AG10803 (cell line): Measurements from ENCODE around the gene EPHB1.

Experiments
- DNase-seq: peaks from one replicate; pipeline ENCODE4 v3.0.0; 2010; ENCODE audit warnings: low read depth
- H3K4me3 ChIP-seq: 2 replicates; pipeline ENCODE4 v1.5.1; 2011; ENCODE audit warnings: mild to moderate bottlenecking, low read length, control low read depth
- CTCF ChIP-seq: conservative IDR thresholded peaks from 2 replicates; pipeline ENCODE4 v1.5.1; 2011; ENCODE audit warnings: mild to moderate bottlenecking, low read length, control low read depth, inconsistent platforms

The EPHB1 gene

DNA sequence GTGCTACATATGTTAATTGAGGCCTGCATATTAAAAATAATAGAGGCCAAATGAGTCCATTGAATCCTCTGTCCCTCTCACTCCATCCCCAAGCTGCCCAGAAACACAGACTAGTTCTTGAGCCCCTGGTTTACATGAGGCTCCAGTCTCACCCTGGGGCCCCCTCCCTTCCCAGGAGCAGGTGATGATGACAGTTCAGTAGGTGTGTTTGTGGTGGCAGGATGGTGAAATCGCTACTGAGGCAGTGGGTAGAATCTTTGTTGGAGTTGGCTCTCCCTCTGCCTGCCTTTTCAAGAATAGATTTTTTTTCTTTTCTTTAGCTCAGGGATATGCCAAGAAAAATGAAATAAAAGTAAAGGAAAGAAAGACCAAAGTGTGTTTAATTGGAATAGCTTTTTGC, 288.7 kb downstream of the EPHB1 start:
- TF ChIP-seq CTCF = no peak
- no peak for DNase-seq
- no peak overlapping the region for H3K4me3 ChIP-seq

- no peak overlapping the region for H3K4me3 ChIP-seq
- peak; percentile 43 for DNase-seq
- no peak for TF ChIP-seq CTCF
These were observed 289.3 kb downstream of the EPHB1 start for GRCh38 chr3:135084405-135084804.

- no peak overlapping the region for H3K4me3 ChIP-seq
- no peak for DNase-seq
- no peak for TF ChIP-seq CTCF
These were observed 289.9 kb downstream of the EPHB1 start for GRCh38 chr3:135084976-135085375.

DNA sequence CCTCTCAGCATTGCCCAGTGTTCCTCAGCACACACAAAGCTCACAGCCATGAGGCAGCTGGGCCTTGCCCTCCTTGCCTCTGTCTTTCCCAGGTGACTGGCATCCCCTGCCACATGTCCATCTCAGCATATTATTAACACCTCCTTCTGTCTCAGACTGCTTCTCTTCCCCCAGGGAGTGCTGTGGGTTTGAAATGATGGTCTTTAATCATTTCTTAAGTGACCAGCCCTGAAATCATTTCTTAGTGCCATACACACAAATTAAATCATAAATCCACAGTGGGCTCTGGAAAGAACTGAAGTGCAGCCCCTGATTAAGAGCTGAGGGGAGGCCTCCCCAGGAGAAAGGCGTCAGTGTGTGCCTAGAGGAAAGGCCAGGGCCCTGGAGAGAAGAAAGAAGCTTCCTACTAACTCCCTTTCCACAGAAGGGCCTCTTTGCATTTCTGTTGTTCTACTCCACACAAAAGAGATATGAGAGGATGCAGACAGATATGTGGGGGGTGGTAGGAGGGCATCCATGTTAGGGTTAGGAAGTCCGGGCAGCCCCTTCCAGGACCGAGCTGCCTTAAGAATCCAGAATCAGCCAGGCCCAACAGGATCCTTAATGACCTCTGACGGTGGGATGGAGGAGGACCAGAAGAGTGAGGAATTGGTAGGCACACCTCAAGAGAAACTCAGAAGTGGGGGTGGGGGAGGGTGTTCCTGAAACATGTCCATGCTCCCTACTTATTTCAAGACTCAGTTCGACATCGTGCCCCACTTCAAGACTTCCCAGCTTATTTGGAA, 290.8 kb downstream of the EPHB1 start:
- no peak overlapping the region for H3K4me3 ChIP-seq
- no peak for DNase-seq
- TF ChIP-seq CTCF = no peak

GRCh38 chr3:135087782-135088181, 292.7 kb downstream of the EPHB1 start:
- no peak for TF ChIP-seq CTCF
- no peak for DNase-seq
- no peak overlapping the region for H3K4me3 ChIP-seq

GRCh38 chr3:135089451-135089850, 294.4 kb downstream of the EPHB1 start:
- DNase-seq = no peak
- TF ChIP-seq CTCF = no peak
- H3K4me3 ChIP-seq = no peak overlapping the region

DNA sequence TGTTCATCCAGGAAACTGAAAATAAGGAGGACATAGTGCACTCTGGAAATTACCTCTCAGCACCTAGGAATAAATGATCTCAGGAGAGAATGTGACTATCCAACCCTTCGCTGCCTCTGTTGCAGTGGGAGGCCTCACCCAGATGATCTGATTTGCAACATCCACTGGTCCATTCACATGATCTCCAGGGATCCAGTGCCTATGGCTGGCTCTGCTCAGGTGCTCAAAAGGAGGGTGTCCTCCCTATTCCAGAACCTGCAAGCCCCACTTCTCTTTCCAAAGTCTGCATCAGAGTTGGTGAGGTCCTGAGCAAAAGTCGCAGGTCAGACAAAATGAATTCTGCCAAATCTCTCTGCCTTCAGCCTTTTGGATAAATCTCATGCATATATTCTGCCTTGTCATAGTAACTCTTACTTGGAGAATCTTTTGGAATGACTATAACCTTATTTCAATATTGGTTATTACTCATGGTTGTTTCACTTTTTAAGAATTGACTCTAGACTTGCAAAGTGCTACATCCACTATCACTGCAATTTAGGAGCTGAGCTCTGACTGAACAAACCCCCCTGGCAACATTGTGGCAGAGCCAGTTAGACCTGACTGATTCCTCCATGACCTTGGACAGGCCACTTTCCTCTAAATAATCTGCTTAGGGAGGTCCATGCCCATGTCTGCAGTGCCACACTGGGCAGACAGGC, 295.1 kb downstream of the EPHB1 start:
- no peak overlapping the region for H3K4me3 ChIP-seq
- no peak for DNase-seq
- TF ChIP-seq CTCF = no peak
